HG02623 (cell line): ENCODE results near the gene CCDC83.
"Not testable (repeated sequence)": the region's sequence is repeated elsewhere in the genome, so short reads cannot be mapped to it uniquely, and the experiment has no call there.

Experiments
- ATAC-seq: cut with Tn5 transposase; IDR thresholded peaks from one replicate; pipeline ENCODE4 v1.9.1; 2021; ENCODE audit warnings: moderate library complexity; ENCODE audit not compliant: unreplicated experiment

Gene CCDC83

GRCh38 chr11:85886089-85887056 is 31.2 kb downstream of the CCDC83 start:
- ATAC-seq = no peak

- ATAC-seq = no peak
Measured at GRCh38 chr11:85889108-85889507, 33.9 kb downstream of the CCDC83 start.

- ATAC-seq = no peak
Measured at GRCh38 chr11:85889676-85890579, 34.7 kb downstream of the CCDC83 start.

- no peak for ATAC-seq
Measured at GRCh38 chr11:85893395-85893794, 38.2 kb downstream of the CCDC83 start.

- no peak for ATAC-seq
Measured at GRCh38 chr11:85896876-85897275, 41.7 kb downstream of the CCDC83 start.

GRCh38 chr11:85898456-85898855 is 43.3 kb downstream of the CCDC83 start:
- no peak for ATAC-seq

GRCh38 chr11:85902353-85902752 is 47.2 kb downstream of the CCDC83 start:
- ATAC-seq = no peak

- ATAC-seq = no peak
Measured at GRCh38 chr11:85903406-85903805, 48.2 kb downstream of the CCDC83 start.

GRCh38 chr11:85903811-85904210 is 48.6 kb downstream of the CCDC83 start:
- ATAC-seq = no peak

- no peak for ATAC-seq
Measured at GRCh38 chr11:85912414-85912813, 57.2 kb downstream of the CCDC83 start.

- ATAC-seq = no peak
Measured at GRCh38 chr11:85913513-85913912, 58.3 kb downstream of the CCDC83 start.

GRCh38 chr11:85914425-85914824 is 59.2 kb downstream of the CCDC83 start:
- no peak for ATAC-seq

GRCh38 chr11:85918910-85919794 is 64.0 kb downstream of the CCDC83 start:
- no peak for ATAC-seq

GRCh38 chr11:85922367-85922766 is 67.2 kb downstream of the CCDC83 start:
- ATAC-seq = no peak

- no peak for ATAC-seq
Measured at GRCh38 chr11:85923455-85923854, 68.3 kb downstream of the CCDC83 start.

- not testable (repeated sequence) for ATAC-seq
Measured at GRCh38 chr11:85926653-85927214, 71.6 kb downstream of the CCDC83 start.

GRCh38 chr11:85930879-85931366 is 75.7 kb downstream of the CCDC83 start:
- no peak for ATAC-seq

GRCh38 chr11:85934596-85935169 is 79.5 kb downstream of the CCDC83 start:
- ATAC-seq = no peak

- ATAC-seq = no peak
Measured at GRCh38 chr11:85935751-85936150, 80.6 kb downstream of the CCDC83 start.

- ATAC-seq = no peak
Measured at GRCh38 chr11:85937835-85938234, 82.7 kb downstream of the CCDC83 start.
